H1 (cell line): ENCODE results near the gene TSG101. TPM values are rescaled to one million over a fixed set of nuclear protein-coding genes. Genes with fewer than 3 reads are reported as not detected.

Experiments used
- CBX5 ChIP-seq: fragments of 300-800, 300-1000 bp; sonication (generic); IDR thresholded peaks from 2 replicates; pipeline ENCODE4 v1.7.1; 2016; ENCODE audit warnings: antibody characterized with exemption, low read length, low read depth
- CHD7 ChIP-seq: fragments of 300-600 bp; sonication (generic); IDR thresholded peaks from 2 replicates; pipeline ENCODE4 v1.7.1; 2012; ENCODE audit warnings: low read length, moderate library complexity, mild to moderate bottlenecking, inconsistent platforms; ENCODE audit not compliant: insufficient replicate concordance
- EZH2 ChIP-seq: fragments of 200-600 bp; sonication (generic); IDR thresholded peaks from 2 replicates; pipeline ENCODE4 v1.7.1; 2012; ENCODE audit warnings: low read depth, mild to moderate bottlenecking, moderate library complexity, low read length, inconsistent platforms; ENCODE audit not compliant: severe bottlenecking
- RAD21 ChIP-seq, 2 experiments: IDR thresholded peaks in 1 of 2; conservative IDR thresholded peaks in 1 of 2; 2 replicates each; pipeline ENCODE4 v1.6.1; 2011; ENCODE audit warnings: low read depth in 2 of 2, low read length in 2 of 2, improper control_type of control experiment in 1 of 2, inconsistent platforms in 1 of 2, mild to moderate bottlenecking in 1 of 2, moderate library complexity in 1 of 2
- RBBP5 ChIP-seq: IDR thresholded peaks from 2 replicates; pipeline ENCODE4 v1.7.1; 2012; ENCODE audit warnings: low read depth, mild to moderate bottlenecking, inconsistent platforms, low read length, moderate library complexity, borderline replicate concordance
- polyA plus RNA-seq, 7 experiments: library from polyadenylated mRNA; depleted of rRNA in 3 of 7; stranded (reverse) in 5 of 7; unstranded in 2 of 7; fragments of >200 nt in 5 of 7; fragments of 200-250 nt in 2 of 7; gene quantifications; 1 replicate in 5 of 7; 2 replicates in 1 of 7; 4 replicates in 1 of 7; pipeline versions ENCODE4 v1.2.1 to v1.2.3, GENCODE V29; 2011 to 2013; ENCODE audit warnings: missing spikeins in 2 of 7, mixed read lengths in 2 of 7
- total RNA-seq: library from RNA; stranded (reverse); fragmentation: NEBNext Ultra II Directional; extraction: Animal tissue kit (Norgen Biotek cat#: 25700); gene quantifications from 2 replicates; pipeline ENCODE4 v1.2.1, GENCODE V29; 2021

The TSG101 gene
- total and polyA plus RNA-seq, 2 of the 8 experiments (the other 6 are each of a cell fraction or from before 2014, with no cell fraction given): 50.8 to 151 TPM

GRCh38 chr11:18567081-18567480, 40.3 kb upstream of the TSG101 start (continued):
- TF ChIP-seq CHD7 (no peak), RAD21 (IDR thresholded peaks at IDR 0.05 in 1 of 2, conservative IDR thresholded peaks at IDR 0.05 in 1 of 2; ENCODE audit: low read depth in 2 of 2, low read length in 2 of 2) (no peak), EZH2 (no peak), RBBP5 (no peak), CBX5 (no peak)
